SK-N-SH (cell line): Measurements from ENCODE around the gene SRF.

ENCODE experiments used
- CHD2 ChIP-seq: fragments of 150-350 bp; IDR thresholded peaks from 2 replicates; pipeline ENCODE4 v1.6.1; 2018; ENCODE audit warnings: low read length; ENCODE audit not compliant: partially characterized antibody
- CTCF ChIP-seq: fragments of 200-600 bp; sonication (generic); IDR thresholded peaks from 2 replicates; pipeline ENCODE4 v1.6.1; 2017; ENCODE audit warnings: antibody characterized with exemption, mild to moderate bottlenecking, moderate library complexity
- ELF1 ChIP-seq: IDR thresholded peaks from 2 replicates; pipeline ENCODE4 v1.4.0; 2012
- GABPA ChIP-seq: IDR thresholded peaks from 2 replicates; pipeline ENCODE4 v1.4.0; 2012; ENCODE audit warnings: low read depth, mild to moderate bottlenecking
- JUND ChIP-seq: IDR thresholded peaks from 2 replicates; pipeline ENCODE4 v1.4.0; 2012
- POLR2AphosphoS5 ChIP-seq: IDR thresholded peaks from 2 replicates; pipeline ENCODE4 v1.6.1; 2012; ENCODE audit warnings: low read depth, low read length
- RAD21 ChIP-seq: IDR thresholded peaks from 2 replicates; pipeline ENCODE4 v1.6.1; 2012; ENCODE audit warnings: mild to moderate bottlenecking, low read length
- RFX5 ChIP-seq: IDR thresholded peaks from 2 replicates; pipeline ENCODE4 v1.6.1; 2012; ENCODE audit warnings: mild to moderate bottlenecking, improper control_type of control experiment, low read length
- SMC3 ChIP-seq: IDR thresholded peaks from 2 replicates; pipeline ENCODE4 v1.6.1; 2012; ENCODE audit warnings: low read depth, low read length, improper control_type of control experiment
- TAF1 ChIP-seq: IDR thresholded peaks from 2 replicates; pipeline ENCODE4 v1.6.1; 2012; ENCODE audit warnings: low read depth, mild to moderate bottlenecking, low read length, moderate library complexity, borderline replicate concordance
- TF ChIP-seq, protein P1 (sequence below): IDR thresholded peaks from 2 replicates; pipeline ENCODE4 v1.6.1; 2012; ENCODE audit warnings: mild to moderate bottlenecking, low read depth, low read length, moderate library complexity
- TF ChIP-seq, protein P2 (sequence below): fragments of 150-350 bp; IDR thresholded peaks from 2 replicates; pipeline ENCODE4 v1.6.1; 2017; ENCODE audit warnings: antibody characterized with exemption, low read length, low read depth, borderline replicate concordance

- TF ChIP-seq RAD21 (no peak), CTCF (no peak), GABPA (no peak), RFX5 (no peak), POLR2AphosphoS5 (no peak), TAF1 (no peak), CHD2 (no peak), ELF1 (no peak), JUND (no peak), SMC3 (no peak)
- TF ChIP-seq, protein P1, sequence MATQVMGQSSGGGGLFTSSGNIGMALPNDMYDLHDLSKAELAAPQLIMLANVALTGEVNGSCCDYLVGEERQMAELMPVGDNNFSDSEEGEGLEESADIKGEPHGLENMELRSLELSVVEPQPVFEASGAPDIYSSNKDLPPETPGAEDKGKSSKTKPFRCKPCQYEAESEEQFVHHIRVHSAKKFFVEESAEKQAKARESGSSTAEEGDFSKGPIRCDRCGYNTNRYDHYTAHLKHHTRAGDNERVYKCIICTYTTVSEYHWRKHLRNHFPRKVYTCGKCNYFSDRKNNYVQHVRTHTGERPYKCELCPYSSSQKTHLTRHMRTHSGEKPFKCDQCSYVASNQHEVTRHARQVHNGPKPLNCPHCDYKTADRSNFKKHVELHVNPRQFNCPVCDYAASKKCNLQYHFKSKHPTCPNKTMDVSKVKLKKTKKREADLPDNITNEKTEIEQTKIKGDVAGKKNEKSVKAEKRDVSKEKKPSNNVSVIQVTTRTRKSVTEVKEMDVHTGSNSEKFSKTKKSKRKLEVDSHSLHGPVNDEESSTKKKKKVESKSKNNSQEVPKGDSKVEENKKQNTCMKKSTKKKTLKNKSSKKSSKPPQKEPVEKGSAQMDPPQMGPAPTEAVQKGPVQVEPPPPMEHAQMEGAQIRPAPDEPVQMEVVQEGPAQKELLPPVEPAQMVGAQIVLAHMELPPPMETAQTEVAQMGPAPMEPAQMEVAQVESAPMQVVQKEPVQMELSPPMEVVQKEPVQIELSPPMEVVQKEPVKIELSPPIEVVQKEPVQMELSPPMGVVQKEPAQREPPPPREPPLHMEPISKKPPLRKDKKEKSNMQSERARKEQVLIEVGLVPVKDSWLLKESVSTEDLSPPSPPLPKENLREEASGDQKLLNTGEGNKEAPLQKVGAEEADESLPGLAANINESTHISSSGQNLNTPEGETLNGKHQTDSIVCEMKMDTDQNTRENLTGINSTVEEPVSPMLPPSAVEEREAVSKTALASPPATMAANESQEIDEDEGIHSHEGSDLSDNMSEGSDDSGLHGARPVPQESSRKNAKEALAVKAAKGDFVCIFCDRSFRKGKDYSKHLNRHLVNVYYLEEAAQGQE, result no peak
- TF ChIP-seq, protein P2, sequence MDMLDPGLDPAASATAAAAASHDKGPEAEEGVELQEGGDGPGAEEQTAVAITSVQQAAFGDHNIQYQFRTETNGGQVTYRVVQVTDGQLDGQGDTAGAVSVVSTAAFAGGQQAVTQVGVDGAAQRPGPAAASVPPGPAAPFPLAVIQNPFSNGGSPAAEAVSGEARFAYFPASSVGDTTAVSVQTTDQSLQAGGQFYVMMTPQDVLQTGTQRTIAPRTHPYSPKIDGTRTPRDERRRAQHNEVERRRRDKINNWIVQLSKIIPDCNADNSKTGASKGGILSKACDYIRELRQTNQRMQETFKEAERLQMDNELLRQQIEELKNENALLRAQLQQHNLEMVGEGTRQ, result no peak
Measured at GRCh38 chr6:43163899-43164298, 7.2 kb upstream of the SRF start.
